HepG2 (cell line): ENCODE data around the gene CAPN9. TPM values are rescaled to one million over a fixed set of nuclear protein-coding genes. Genes with fewer than 3 reads are reported as not detected.

Experiments used
- AKAP8 ChIP-seq: sonication (generic); formaldehyde crosslinking; IDR thresholded peaks from 2 replicates; pipeline ENCODE4 v1.5.1; 2020; ENCODE audit warnings: mild to moderate bottlenecking, missing genetic modification reagents
- CAMTA2 ChIP-seq: sonication (generic); formaldehyde crosslinking; IDR thresholded peaks from 2 replicates; pipeline ENCODE4 v1.4.0; 2020; ENCODE audit warnings: mild to moderate bottlenecking, missing genetic modification reagents, borderline replicate concordance
- CEBPG ChIP-seq: IDR thresholded peaks from 2 replicates; pipeline ENCODE4 v1.6.1; 2016
- DBP ChIP-seq: sonication (generic); formaldehyde crosslinking; IDR thresholded peaks from 2 replicates; pipeline ENCODE4 v1.4.0; 2020; ENCODE audit warnings: missing genetic modification reagents; ENCODE audit errors: not compliant biosample characterization
- EZH2 ChIP-seq: conservative IDR thresholded peaks from 2 replicates; pipeline ENCODE4 v1.6.1; 2012; ENCODE audit warnings: mild to moderate bottlenecking, low read depth, low read length, moderate library complexity
- HDAC2 ChIP-seq: sonication (generic); formaldehyde crosslinking; IDR thresholded peaks from 2 replicates; pipeline ENCODE4 v1.4.0; 2020; ENCODE audit warnings: missing genetic modification reagents
- HMG20B ChIP-seq: conservative IDR thresholded peaks from 2 replicates; pipeline ENCODE4 v1.6.1; 2016; ENCODE audit warnings: missing genetic modification reagents, missing compliant biosample characterization
- HNF1B ChIP-seq: sonication (generic); formaldehyde crosslinking; IDR thresholded peaks from 2 replicates; pipeline ENCODE4 v1.5.1; 2020; ENCODE audit warnings: mild to moderate bottlenecking, moderate library complexity, missing genetic modification reagents
- HNF4A ChIP-seq: sonication (generic); formaldehyde crosslinking; IDR thresholded peaks from 2 replicates; pipeline ENCODE4 v1.4.0; 2020; ENCODE audit warnings: missing genetic modification reagents
- KDM3A ChIP-seq: IDR thresholded peaks from 2 replicates; pipeline ENCODE4 v1.6.1; 2018; ENCODE audit warnings: low read depth, missing compliant biosample characterization
- PHF21A ChIP-seq: sonication (generic); formaldehyde crosslinking; IDR thresholded peaks from 2 replicates; pipeline ENCODE4 v1.5.0; 2020; ENCODE audit warnings: mild to moderate bottlenecking, missing genetic modification reagents
- RXRB ChIP-seq: IDR thresholded peaks from 2 replicates; pipeline ENCODE4 v1.6.1; 2016; ENCODE audit warnings: borderline replicate concordance, missing genetic modification reagents, missing compliant biosample characterization
- STAG1 ChIP-seq: sonication (generic); formaldehyde crosslinking; IDR thresholded peaks from 2 replicates; pipeline ENCODE4 v1.4.0; 2020; ENCODE audit warnings: missing genetic modification reagents
- TBL1XR1 ChIP-seq: fragments of 150-350 bp; IDR thresholded peaks from 2 replicates; pipeline ENCODE4 v1.6.1; 2014; ENCODE audit warnings: borderline replicate concordance, low read length; ENCODE audit not compliant: partially characterized antibody
- TBX2 ChIP-seq: sonication (generic); formaldehyde crosslinking; IDR thresholded peaks from 2 replicates; pipeline ENCODE4 v1.5.0; 2020; ENCODE audit warnings: missing genetic modification reagents, mild to moderate bottlenecking, borderline replicate concordance
- ZNF263 ChIP-seq: sonication (generic); formaldehyde crosslinking; IDR thresholded peaks from 2 replicates; pipeline ENCODE4 v1.4.0; 2020; ENCODE audit warnings: missing genetic modification reagents
- ZNF274 ChIP-seq: sonication (generic); formaldehyde crosslinking; IDR thresholded peaks from 2 replicates; pipeline ENCODE4 v1.5.1; 2020; ENCODE audit warnings: mild to moderate bottlenecking, missing genetic modification reagents
- ZNF558 ChIP-seq: sonication (generic); formaldehyde crosslinking; IDR thresholded peaks from 2 replicates; pipeline ENCODE4 v1.9.0; 2022; ENCODE audit warnings: mild to moderate bottlenecking, missing genetic modification reagents, borderline replicate concordance
- ZNF597 ChIP-seq: sonication (generic); formaldehyde crosslinking; IDR thresholded peaks from 2 replicates; pipeline ENCODE4 v1.5.0; 2020; ENCODE audit warnings: missing genetic modification reagents
- ZNF607 ChIP-seq: sonication (generic); formaldehyde crosslinking; IDR thresholded peaks from 2 replicates; pipeline ENCODE4 v1.5.1; 2020; ENCODE audit warnings: missing genetic modification reagents, mild to moderate bottlenecking, borderline replicate concordance
- ZZZ3 ChIP-seq: sonication (generic); formaldehyde crosslinking; IDR thresholded peaks from 2 replicates; pipeline ENCODE4 v1.4.0; 2020; ENCODE audit warnings: missing genetic modification reagents, mild to moderate bottlenecking, borderline replicate concordance
- polyA plus RNA-seq, 8 experiments: library from polyadenylated mRNA; depleted of rRNA in 3 of 8; stranded (reverse) in 7 of 8; unstranded in 1 of 8; fragments of >200 nt; fragmentation: Illumina TruSeq in 4 of 8; extraction: Trizol in 4 of 8; gene quantifications; 2 replicates each; pipeline versions ENCODE4 v1.2.1 to v1.2.3, GENCODE V29; 2011 to 2016; ENCODE audit warnings: low read depth in 4 of 8, missing spikeins in 1 of 8, mixed read lengths in 1 of 8; ENCODE audit not compliant: insufficient read depth in 1 of 8
- total RNA-seq, 5 experiments: library from RNA; depleted of rRNA; stranded (reverse); fragments of >200 nt; fragmentation: Illumina TruSeq; extraction: Trizol; gene quantifications; 2 replicates each; pipeline ENCODE4 v1.2.3, GENCODE V29; 2016; ENCODE audit warnings: low read depth in 1 of 5
- TF ChIP-seq, protein P1 (sequence below): IDR thresholded peaks from 2 replicates; pipeline ENCODE4 v1.4.0; 2020; ENCODE audit warnings: mild to moderate bottlenecking, missing genetic modification reagents
- TF ChIP-seq, protein P2 (sequence below): sonication (generic); formaldehyde crosslinking; IDR thresholded peaks from 2 replicates; pipeline ENCODE4 v1.8.0; 2022; ENCODE audit warnings: mild to moderate bottlenecking, missing genetic modification reagents; ENCODE audit not compliant: insufficient replicate concordance

CAPN9 gene
- total and polyA plus RNA-seq, 2 of the 13 experiments (the other 11 are each of a cell fraction or from before 2014, with no cell fraction given): 0.04 to 0.31 TPM

DNA sequence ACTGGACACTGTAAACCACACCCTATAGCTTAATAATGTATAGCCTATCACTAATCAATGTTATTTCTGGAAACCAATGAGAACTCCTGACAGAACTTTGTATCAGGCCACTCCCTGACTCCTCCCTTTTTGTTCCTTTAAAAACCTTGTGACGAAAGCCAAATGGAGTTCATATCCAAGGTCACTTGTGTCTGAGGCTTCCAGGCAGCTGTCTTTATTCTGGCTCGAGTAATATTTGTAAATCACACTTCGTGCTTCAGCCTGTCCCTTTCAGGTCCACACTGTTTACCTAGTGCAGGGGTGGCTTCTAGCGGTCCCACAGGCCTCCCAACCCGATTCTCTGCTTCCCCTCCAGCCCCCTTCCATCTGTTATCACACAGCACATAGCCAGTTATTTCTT, 16.2 kb upstream of the CAPN9 start (continued):
- TF ChIP-seq HNF4A (CRISPR knock-in tag) (peak; percentile 54), HMG20B (CRISPR knock-in tag) (0 out of 2 replicates have a peak, but pooled peaks have one; percentile 17), AKAP8 (no peak), EZH2 (no peak), ZNF274 (no peak), STAG1 (CRISPR knock-in tag) (no peak), TBL1XR1 (no peak), ZZZ3 (CRISPR knock-in tag) (no peak), ZNF263 (CRISPR knock-in tag) (no peak), CAMTA2 (CRISPR knock-in tag) (no peak), ZNF558 (no peak), HDAC2 (CRISPR knock-in tag) (0 out of 2 replicates have a peak, but pooled peaks have one; percentile 30), ZNF607 (no peak), CEBPG (CRISPR knock-in tag) (0 out of 2 replicates have a peak, but pooled peaks have one; percentile 11), PHF21A (CRISPR knock-in tag) (peak; percentile 42; the same call in 1 of the 2 replicates), HNF1B (CRISPR knock-in tag) (no peak), DBP (CRISPR knock-in tag) (no peak), RXRB (CRISPR knock-in tag) (peak; percentile 56), ZNF597 (CRISPR knock-in tag) (no peak), KDM3A (CRISPR knock-in tag) (0 out of 2 replicates have a peak, but pooled peaks have one; percentile 23), TBX2 (CRISPR knock-in tag) (peak; percentile 47)
- TF ChIP-seq, protein P1, sequence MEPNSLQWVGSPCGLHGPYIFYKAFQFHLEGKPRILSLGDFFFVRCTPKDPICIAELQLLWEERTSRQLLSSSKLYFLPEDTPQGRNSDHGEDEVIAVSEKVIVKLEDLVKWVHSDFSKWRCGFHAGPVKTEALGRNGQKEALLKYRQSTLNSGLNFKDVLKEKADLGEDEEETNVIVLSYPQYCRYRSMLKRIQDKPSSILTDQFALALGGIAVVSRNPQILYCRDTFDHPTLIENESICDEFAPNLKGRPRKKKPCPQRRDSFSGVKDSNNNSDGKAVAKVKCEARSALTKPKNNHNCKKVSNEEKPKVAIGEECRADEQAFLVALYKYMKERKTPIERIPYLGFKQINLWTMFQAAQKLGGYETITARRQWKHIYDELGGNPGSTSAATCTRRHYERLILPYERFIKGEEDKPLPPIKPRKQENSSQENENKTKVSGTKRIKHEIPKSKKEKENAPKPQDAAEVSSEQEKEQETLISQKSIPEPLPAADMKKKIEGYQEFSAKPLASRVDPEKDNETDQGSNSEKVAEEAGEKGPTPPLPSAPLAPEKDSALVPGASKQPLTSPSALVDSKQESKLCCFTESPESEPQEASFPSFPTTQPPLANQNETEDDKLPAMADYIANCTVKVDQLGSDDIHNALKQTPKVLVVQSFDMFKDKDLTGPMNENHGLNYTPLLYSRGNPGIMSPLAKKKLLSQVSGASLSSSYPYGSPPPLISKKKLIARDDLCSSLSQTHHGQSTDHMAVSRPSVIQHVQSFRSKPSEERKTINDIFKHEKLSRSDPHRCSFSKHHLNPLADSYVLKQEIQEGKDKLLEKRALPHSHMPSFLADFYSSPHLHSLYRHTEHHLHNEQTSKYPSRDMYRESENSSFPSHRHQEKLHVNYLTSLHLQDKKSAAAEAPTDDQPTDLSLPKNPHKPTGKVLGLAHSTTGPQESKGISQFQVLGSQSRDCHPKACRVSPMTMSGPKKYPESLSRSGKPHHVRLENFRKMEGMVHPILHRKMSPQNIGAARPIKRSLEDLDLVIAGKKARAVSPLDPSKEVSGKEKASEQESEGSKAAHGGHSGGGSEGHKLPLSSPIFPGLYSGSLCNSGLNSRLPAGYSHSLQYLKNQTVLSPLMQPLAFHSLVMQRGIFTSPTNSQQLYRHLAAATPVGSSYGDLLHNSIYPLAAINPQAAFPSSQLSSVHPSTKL (CRISPR knock-in tag): peak; percentile 71
- TF ChIP-seq, protein P2, sequence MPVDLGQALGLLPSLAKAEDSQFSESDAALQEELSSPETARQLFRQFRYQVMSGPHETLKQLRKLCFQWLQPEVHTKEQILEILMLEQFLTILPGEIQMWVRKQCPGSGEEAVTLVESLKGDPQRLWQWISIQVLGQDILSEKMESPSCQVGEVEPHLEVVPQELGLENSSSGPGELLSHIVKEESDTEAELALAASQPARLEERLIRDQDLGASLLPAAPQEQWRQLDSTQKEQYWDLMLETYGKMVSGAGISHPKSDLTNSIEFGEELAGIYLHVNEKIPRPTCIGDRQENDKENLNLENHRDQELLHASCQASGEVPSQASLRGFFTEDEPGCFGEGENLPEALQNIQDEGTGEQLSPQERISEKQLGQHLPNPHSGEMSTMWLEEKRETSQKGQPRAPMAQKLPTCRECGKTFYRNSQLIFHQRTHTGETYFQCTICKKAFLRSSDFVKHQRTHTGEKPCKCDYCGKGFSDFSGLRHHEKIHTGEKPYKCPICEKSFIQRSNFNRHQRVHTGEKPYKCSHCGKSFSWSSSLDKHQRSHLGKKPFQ (CRISPR knock-in tag): no peak
